Loucy (cell line): Measurements from ENCODE around the gene PDGFC.

ENCODE experiments used
- CTCF ChIP-seq: fragments of 200-600 bp; sonication (generic); conservative IDR thresholded peaks from 2 replicates; pipeline ENCODE4 v1.5.1; 2014; ENCODE audit warnings: mild to moderate bottlenecking, antibody characterized with exemption, low read length
- EZH2phosphoT487 ChIP-seq: fragments of 200-600 bp; IDR thresholded peaks from 2 replicates; pipeline ENCODE4 v1.6.1; 2018; ENCODE audit warnings: antibody characterized with exemption, mild to moderate bottlenecking, moderate library complexity, borderline replicate concordance

- TF ChIP-seq CTCF (no peak), EZH2phosphoT487 (no peak)
Measured at GRCh38 chr4:156909010-156909409, 62.6 kb downstream of the PDGFC start.
